Uterus (tissue), 2 donors: ENCODE data around the gene RBFOX1.

ENCODE experiments used
- POLR2A ChIP-seq, 2 donors: fragments of 450-650 bp; IDR thresholded peaks; one replicate each; pipeline ENCODE4 v1.6.1; 2016; ENCODE audit warnings: antibody characterized with exemption in 2 of 2, mild to moderate bottlenecking in 1 of 2, moderate library complexity in 1 of 2
- TF ChIP-seq, protein P1 (sequence below), 4 experiments: fragments of 200-600 bp in 2 of 4; fragments of 450-650 bp in 2 of 4; sonication (generic) in 2 of 4; IDR thresholded peaks; one replicate each; pipeline ENCODE4 v1.5.1; 2016 to 2019; ENCODE audit warnings: antibody characterized with exemption in 4 of 4, mild to moderate bottlenecking in 2 of 4, moderate library complexity in 1 of 4

- TF ChIP-seq, protein P1, sequence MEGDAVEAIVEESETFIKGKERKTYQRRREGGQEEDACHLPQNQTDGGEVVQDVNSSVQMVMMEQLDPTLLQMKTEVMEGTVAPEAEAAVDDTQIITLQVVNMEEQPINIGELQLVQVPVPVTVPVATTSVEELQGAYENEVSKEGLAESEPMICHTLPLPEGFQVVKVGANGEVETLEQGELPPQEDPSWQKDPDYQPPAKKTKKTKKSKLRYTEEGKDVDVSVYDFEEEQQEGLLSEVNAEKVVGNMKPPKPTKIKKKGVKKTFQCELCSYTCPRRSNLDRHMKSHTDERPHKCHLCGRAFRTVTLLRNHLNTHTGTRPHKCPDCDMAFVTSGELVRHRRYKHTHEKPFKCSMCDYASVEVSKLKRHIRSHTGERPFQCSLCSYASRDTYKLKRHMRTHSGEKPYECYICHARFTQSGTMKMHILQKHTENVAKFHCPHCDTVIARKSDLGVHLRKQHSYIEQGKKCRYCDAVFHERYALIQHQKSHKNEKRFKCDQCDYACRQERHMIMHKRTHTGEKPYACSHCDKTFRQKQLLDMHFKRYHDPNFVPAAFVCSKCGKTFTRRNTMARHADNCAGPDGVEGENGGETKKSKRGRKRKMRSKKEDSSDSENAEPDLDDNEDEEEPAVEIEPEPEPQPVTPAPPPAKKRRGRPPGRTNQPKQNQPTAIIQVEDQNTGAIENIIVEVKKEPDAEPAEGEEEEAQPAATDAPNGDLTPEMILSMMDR (IDR thresholded peaks at IDR 0.05) = no peak
- no peak for TF ChIP-seq POLR2A (IDR thresholded peaks at IDR 0.05)
Measured at GRCh38 chr16:7369204-7369603, 36.6 kb downstream of the RBFOX1 start.
